GM12873 (cell line): ENCODE results near the gene SP140.

Experiments
- TF ChIP-seq, protein P1 (sequence below): IDR thresholded peaks from 2 replicates; pipeline ENCODE4 v1.5.1; 2012; ENCODE audit warnings: low read depth, mild to moderate bottlenecking, moderate library complexity, low read length, control low read depth; ENCODE audit not compliant: insufficient read depth; ENCODE audit errors: missing control alignments

Gene SP140

GRCh38 chr2:230330725-230331124 is 105.2 kb downstream of the SP140 start:
- TF ChIP-seq, protein P1, sequence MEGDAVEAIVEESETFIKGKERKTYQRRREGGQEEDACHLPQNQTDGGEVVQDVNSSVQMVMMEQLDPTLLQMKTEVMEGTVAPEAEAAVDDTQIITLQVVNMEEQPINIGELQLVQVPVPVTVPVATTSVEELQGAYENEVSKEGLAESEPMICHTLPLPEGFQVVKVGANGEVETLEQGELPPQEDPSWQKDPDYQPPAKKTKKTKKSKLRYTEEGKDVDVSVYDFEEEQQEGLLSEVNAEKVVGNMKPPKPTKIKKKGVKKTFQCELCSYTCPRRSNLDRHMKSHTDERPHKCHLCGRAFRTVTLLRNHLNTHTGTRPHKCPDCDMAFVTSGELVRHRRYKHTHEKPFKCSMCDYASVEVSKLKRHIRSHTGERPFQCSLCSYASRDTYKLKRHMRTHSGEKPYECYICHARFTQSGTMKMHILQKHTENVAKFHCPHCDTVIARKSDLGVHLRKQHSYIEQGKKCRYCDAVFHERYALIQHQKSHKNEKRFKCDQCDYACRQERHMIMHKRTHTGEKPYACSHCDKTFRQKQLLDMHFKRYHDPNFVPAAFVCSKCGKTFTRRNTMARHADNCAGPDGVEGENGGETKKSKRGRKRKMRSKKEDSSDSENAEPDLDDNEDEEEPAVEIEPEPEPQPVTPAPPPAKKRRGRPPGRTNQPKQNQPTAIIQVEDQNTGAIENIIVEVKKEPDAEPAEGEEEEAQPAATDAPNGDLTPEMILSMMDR, result no peak

GRCh38 chr2:230335461-230335863 is 109.9 kb downstream of the SP140 start:
- TF ChIP-seq, protein P1, result no peak

GRCh38 chr2:230335864-230336506 is 110.4 kb downstream of the SP140 start:
- TF ChIP-seq, protein P1, result no peak

- TF ChIP-seq, protein P1, result no peak
Observed at GRCh38 chr2:230343747-230344146, 118.2 kb downstream of the SP140 start.

GRCh38 chr2:230346465-230346864 is 120.9 kb downstream of the SP140 start:
- TF ChIP-seq, protein P1, result no peak

GRCh38 chr2:230346921-230347533 is 121.5 kb downstream of the SP140 start:
- TF ChIP-seq, protein P1, result no peak

GRCh38 chr2:230347659-230348305 is 122.2 kb downstream of the SP140 start:
- TF ChIP-seq, protein P1, result no peak
